Transverse colon (tissue), 4 donors: ENCODE data around the gene DNTT. TPM values are rescaled to one million over a fixed set of nuclear protein-coding genes. Genes with fewer than 3 reads are reported as not detected.
A peak's percentile ranks its signal among the peaks of the same experiment; 100 is the strongest.

Experiments
- DNase-seq: peaks from one replicate; pipeline ENCODE4 v3.0.0-alpha.2; 2019
- H3K27ac ChIP-seq, 4 donors: fragments of 200-600 bp; sonication (generic); 2 replicates each; pipeline ENCODE4 v1.5.1; 2016 to 2018; ENCODE audit warnings: inconsistent platforms in 4 of 4
- H3K27me3 ChIP-seq: fragments of 200-600 bp; sonication (generic); 2 replicates; pipeline ENCODE4 v1.5.1; 2017; ENCODE audit warnings: inconsistent platforms
- H3K36me3 ChIP-seq, 4 donors: fragments of 200-600 bp; sonication (generic); 2 replicates each; pipeline ENCODE4 v1.5.1; 2017 to 2019; ENCODE audit warnings: inconsistent platforms in 4 of 4
- H3K4me1 ChIP-seq, 4 donors: fragments of 200-600 bp; sonication (generic); 2 replicates each; pipeline ENCODE4 v1.5.1; 2017 to 2020; ENCODE audit warnings: inconsistent platforms in 4 of 4
- H3K4me3 ChIP-seq, 4 donors: fragments of 200-600 bp; sonication (generic); 1 replicate in 1 of 4; 2 replicates in 3 of 4; pipeline versions ENCODE4 v1.5.1 to v1.6.1; 2017 to 2019; ENCODE audit warnings: inconsistent platforms in 4 of 4
- H3K9me3 ChIP-seq, 2 donors: fragments of 200-600 bp; sonication (generic); 2 replicates each; pipeline ENCODE4 v1.5.1; 2017 to 2019; ENCODE audit warnings: inconsistent platforms in 2 of 2
- EP300 ChIP-seq: sonication (generic); formaldehyde crosslinking; IDR thresholded peaks from one replicate; pipeline ENCODE4 v1.6.1; 2017; ENCODE audit warnings: antibody characterized with exemption, low read depth
- POLR2A ChIP-seq: fragments of 450-650 bp; IDR thresholded peaks from one replicate; pipeline ENCODE4 v1.6.1; 2016; ENCODE audit warnings: antibody characterized with exemption, mild to moderate bottlenecking, moderate library complexity
- POLR2AphosphoS5 ChIP-seq, 3 donors: sonication (generic); formaldehyde crosslinking; IDR thresholded peaks; one replicate each; pipeline ENCODE4 v1.6.1; 2016; ENCODE audit warnings: antibody characterized with exemption in 3 of 3
- WGBS, 2 donors: methylation state at CpG; one replicate each; pipeline ENCODE4 v1.1.5; 2018; ENCODE audit warnings: low coverage in 1 of 2; 5-methylcytosine and 5-hydroxymethylcytosine counted together
- in situ Hi-C, 4 donors: fragments of 200-750 bp; cut with MboI; loops; one replicate each; pipeline versions ENCODE4 v1.15.0 to v1.15.1; 2017; ENCODE audit warnings: low sequenced_read_pairs in 3 of 4, low pct_ligation_motif_present in 1 of 4, low pct_unique_long_range_greater_than_20kb in 1 of 4
- intact Hi-C: fragments of 100-400 bp; cut with DNase I; formaldehyde crosslinking; loops from one replicate; pipeline ENCODE4 v1.15.1; 2023; ENCODE audit warnings: low total_unique reads
- total RNA-seq, 4 donors: library from RNA; depleted of rRNA; stranded (reverse); fragments of >200 nt; gene quantifications; one replicate each; pipeline ENCODE4 v1.1.0, GENCODE V29; 2016
- TF ChIP-seq, protein P1 (sequence below), 5 experiments: fragments of 200-600 bp in 3 of 5; fragments of 450-650 bp in 2 of 5; sonication (generic) in 3 of 5; IDR thresholded peaks; 1 replicate in 2 of 5; 2 replicates in 3 of 5; pipeline ENCODE4 v1.5.1; 2016 to 2017; ENCODE audit warnings: antibody characterized with exemption in 5 of 5, inconsistent platforms in 3 of 5, mild to moderate bottlenecking in 2 of 5, moderate library complexity in 1 of 5

The DNTT gene
- total RNA-seq, 4 donors from 2014 or later = not detected

DNA sequence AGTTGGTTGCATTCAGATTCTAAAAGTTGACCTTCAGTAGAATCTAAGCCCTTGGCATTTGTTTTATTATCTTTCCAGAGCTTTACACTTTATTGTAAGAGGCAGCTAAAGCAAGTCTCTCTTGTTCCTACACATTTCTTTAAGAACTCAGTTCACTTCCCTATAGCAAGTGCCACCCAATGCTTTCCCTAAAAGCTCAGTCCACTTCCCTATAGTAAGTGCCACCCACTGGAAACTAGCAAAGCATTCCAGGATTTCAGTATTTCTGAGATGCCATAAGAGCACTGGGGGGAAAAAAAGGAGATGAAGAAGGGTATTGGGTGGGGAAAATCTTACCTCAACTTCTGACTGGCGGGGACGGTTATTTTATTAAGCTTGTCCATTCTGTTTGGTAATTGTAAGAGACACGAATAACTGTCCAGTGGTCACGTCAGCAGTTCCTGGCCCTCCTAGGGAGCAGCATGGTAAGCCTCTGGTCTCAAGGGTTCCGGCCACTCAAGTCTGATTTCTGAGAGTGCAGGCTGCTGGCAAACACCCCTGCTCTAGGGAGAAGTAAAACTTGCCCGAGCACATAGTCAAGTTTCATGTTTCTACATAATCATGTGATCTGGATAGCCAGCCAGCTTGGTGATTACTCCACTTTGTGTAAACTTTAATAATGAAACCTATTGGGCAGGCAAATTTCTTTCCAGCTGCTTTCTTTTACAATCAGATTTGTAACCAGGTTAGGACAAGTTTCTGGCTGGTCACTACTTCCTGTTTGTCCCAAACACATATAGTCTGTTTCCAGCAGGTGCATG lies 33.0 kb upstream of the DNTT start, which contains the start of gene BLNK:
TSS of gene BLNK (minus strand) at position 554 of the 800 bp plus-strand sequence. CDS start at position 383, 171 bp downstream.
- TF ChIP-seq POLR2AphosphoS5 (IDR thresholded peaks at IDR 0.05) = peak; percentile 80 to 90 (median 85)
- TF ChIP-seq, protein P1, sequence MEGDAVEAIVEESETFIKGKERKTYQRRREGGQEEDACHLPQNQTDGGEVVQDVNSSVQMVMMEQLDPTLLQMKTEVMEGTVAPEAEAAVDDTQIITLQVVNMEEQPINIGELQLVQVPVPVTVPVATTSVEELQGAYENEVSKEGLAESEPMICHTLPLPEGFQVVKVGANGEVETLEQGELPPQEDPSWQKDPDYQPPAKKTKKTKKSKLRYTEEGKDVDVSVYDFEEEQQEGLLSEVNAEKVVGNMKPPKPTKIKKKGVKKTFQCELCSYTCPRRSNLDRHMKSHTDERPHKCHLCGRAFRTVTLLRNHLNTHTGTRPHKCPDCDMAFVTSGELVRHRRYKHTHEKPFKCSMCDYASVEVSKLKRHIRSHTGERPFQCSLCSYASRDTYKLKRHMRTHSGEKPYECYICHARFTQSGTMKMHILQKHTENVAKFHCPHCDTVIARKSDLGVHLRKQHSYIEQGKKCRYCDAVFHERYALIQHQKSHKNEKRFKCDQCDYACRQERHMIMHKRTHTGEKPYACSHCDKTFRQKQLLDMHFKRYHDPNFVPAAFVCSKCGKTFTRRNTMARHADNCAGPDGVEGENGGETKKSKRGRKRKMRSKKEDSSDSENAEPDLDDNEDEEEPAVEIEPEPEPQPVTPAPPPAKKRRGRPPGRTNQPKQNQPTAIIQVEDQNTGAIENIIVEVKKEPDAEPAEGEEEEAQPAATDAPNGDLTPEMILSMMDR (IDR thresholded peaks at IDR 0.05) = no peak
- TF ChIP-seq POLR2A = peak; percentile 83
- no peak for TF ChIP-seq EP300
- peak; percentile 86 for DNase-seq
- no peaks in the 10 kb centered on the region for H3K27me3 ChIP-seq
- H3K36me3 ChIP-seq = no peaks in the 10 kb centered on the region
- H3K4me3 ChIP-seq = peak within 1 kb of the TSS in 3 of 4 donors; percentile 13 to 45 (median 35)
- peaks cover 9 to 79% (median 44%) of the 10 kb centered on the region in 4 donors for H3K4me1 ChIP-seq
- H3K9me3 ChIP-seq = no peaks in the 10 kb centered on the region
- in situ Hi-C loops (no loop called here), intact Hi-C loops (no loop called here)
- peak within 1 kb of the TSS; percentile 86 to 88 (median 86) for H3K27ac ChIP-seq
- WGBS, 2 donors = 23% methylated on average over 6 of the region's 6 CpGs; no CpG with 5 or more reads in 1 of the 2 donors

DNA sequence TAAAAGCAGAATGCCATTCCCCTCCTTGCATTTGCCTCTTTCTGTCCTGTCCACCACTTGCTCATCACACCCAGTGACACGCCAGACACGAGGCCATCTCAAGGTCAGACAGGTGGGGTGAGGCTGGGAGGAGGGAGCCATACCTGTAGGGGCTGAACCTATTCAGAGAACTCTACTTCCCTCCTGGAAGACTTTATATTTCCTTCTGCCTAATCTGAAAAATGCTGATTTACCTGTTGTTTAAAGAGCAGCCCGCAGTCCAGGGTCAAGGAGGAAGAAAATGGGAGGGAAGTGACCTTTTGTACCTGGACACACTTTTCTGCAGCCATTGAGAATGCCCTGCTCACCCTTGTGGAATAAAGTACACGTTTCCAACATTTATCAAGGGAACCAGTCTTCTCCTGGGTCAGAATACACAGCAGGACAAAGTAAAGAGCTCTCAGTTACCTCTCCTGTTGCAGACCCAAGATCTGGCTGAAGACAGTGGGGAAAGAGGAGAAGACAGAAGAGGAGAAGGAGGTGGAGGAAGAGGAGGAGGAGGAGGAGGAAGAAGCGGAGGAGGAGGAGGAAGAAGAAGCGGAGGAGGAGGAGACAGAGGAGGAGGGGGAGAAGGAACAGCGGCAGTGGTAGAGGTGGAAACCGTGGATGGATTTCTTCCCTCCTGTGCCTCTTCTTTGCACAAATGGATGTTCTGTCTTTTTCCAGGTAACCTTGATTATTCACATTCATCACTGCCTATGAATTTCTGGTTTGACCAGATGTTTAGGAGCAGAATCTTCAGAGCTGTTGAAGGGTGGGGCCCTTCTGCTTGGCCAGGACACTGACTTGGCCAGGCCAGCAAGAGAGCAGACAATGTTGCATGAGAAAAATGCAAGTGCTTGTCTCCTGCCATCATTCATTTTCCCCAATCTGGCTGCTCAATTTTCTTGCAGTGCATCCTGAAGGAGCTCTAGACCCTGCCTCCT lies 31.6 kb upstream of the DNTT start:
- Histone ChIP-seq H3K27me3 (no peaks in the 10 kb centered on the region), H3K27ac (peak overlapping the region; percentile 86 to 88 (median 86)), H3K4me3 (no peak overlapping the region), H3K4me1 (peaks cover 6 to 73% (median 38%) of the 10 kb centered on the region in 4 donors), H3K36me3 (no peaks in the 10 kb centered on the region), H3K9me3 (no peaks in the 10 kb centered on the region)
- DNase-seq = no peak
- 56 to 88% methylated on average over 3 to 8 of the region's 8 CpGs for WGBS, 2 donors
- intact Hi-C loops (no loop called here), in situ Hi-C loops (no loop called here)
- TF ChIP-seq POLR2A (no peak), POLR2AphosphoS5 (IDR thresholded peaks at IDR 0.05) (no peak), EP300 (no peak)
- TF ChIP-seq, protein P1 (IDR thresholded peaks at IDR 0.05) = no peak

DNA sequence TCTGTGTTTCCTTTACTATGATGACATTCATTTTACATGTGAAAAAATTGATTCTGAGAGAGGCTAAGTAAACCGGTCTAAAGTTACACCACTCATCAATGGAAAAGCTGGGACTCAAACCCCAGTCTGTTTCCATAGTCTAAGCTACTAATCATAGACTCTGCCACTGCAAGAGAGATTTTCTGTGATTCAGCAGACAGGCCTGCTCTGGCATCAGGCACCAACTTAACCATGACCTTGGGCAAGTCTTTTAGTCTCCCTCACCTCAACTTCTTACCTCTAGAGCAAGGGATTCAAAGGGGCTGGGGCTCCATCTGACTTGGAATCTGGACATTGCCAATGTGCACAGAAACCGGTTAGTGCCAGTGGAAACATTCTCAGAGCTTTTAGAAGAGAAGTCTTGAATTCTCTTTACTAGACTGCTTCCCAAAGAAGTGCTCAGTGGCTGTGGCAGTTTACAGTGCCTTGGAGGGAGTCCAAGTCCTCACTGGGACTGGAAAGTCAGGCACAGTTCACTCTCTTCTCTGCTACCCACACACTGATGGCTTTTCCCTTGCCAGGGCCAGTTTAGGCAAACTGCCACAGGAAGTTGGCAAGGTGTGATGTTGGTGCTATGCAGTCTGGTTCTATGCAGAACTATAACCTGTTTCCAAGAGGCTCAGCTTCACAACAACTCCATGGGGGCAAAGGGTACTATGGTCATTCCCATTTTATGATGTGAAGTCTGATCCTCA lies 28.4 kb upstream of the DNTT start:
- 65 to 100% methylated on average over 1 to 2 of the region's 2 CpGs for WGBS, 2 donors
- in situ Hi-C loops (no loop called here), intact Hi-C loops (no loop called here)

More for the DNA sequence above, 28.4 kb upstream of the DNTT start:
- Histone ChIP-seq H3K4me3 (no peak overlapping the region), H3K36me3 (no peaks in the 10 kb centered on the region), H3K9me3 (no peaks in the 10 kb centered on the region), H3K27me3 (no peaks in the 10 kb centered on the region), H3K27ac (peak overlapping the region; percentile 29 to 65 (median 52)), H3K4me1 (peaks cover 2 to 47% (median 25%) of the 10 kb centered on the region in 4 donors)
- TF ChIP-seq POLR2A (no peak), EP300 (no peak), POLR2AphosphoS5 (IDR thresholded peaks at IDR 0.05) (no peak)
- TF ChIP-seq, protein P1 (IDR thresholded peaks at IDR 0.05) = no peak
- DNase-seq = peak; percentile 73
